Measurements from ENCODE around the gene SLC4A5. TPM values are rescaled to one million over a fixed set of nuclear protein-coding genes. Genes with fewer than 3 reads are reported as not detected.

Gene SLC4A5
- total and polyA plus RNA-seq, 2 experiments from 2014 or later, result 1.5 to 9.0 TPM

GRCh38 chr2:74387346-74387745 is 44.1 kb upstream of the SLC4A5 start:
- peaks cover 4% of the 10 kb centered on the region for H3K36me3 ChIP-seq
- no peaks in the 10 kb centered on the region for H3K27me3 ChIP-seq
- TF ChIP-seq, protein P1, sequence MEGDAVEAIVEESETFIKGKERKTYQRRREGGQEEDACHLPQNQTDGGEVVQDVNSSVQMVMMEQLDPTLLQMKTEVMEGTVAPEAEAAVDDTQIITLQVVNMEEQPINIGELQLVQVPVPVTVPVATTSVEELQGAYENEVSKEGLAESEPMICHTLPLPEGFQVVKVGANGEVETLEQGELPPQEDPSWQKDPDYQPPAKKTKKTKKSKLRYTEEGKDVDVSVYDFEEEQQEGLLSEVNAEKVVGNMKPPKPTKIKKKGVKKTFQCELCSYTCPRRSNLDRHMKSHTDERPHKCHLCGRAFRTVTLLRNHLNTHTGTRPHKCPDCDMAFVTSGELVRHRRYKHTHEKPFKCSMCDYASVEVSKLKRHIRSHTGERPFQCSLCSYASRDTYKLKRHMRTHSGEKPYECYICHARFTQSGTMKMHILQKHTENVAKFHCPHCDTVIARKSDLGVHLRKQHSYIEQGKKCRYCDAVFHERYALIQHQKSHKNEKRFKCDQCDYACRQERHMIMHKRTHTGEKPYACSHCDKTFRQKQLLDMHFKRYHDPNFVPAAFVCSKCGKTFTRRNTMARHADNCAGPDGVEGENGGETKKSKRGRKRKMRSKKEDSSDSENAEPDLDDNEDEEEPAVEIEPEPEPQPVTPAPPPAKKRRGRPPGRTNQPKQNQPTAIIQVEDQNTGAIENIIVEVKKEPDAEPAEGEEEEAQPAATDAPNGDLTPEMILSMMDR (IDR thresholded peaks at IDR 0.05; ENCODE audit: low read depth, low read length), result no peak
- H3K9me3 ChIP-seq (ENCODE audit: low read depth), result no peaks in the 10 kb centered on the region
- H3K4me1 ChIP-seq (ENCODE audit: low read depth), result peaks cover 15% of the 10 kb centered on the region
- no peak for DNase-seq (ENCODE audit: low read depth in 1 of 2, low spot score in 1 of 2)
- no peak overlapping the region for H3K4me3 ChIP-seq
- H3K27ac ChIP-seq, result no peak overlapping the region

- Histone ChIP-seq H3K9me3 (ENCODE audit: low read depth) (no peaks in the 10 kb centered on the region), H3K27ac (peak overlapping the region; percentile 45), H3K4me3 (no peak overlapping the region), H3K36me3 (peaks cover 4% of the 10 kb centered on the region), H3K4me1 (ENCODE audit: low read depth) (peaks cover 29% of the 10 kb centered on the region), H3K27me3 (no peaks in the 10 kb centered on the region)
- DNase-seq (ENCODE audit: low read depth in 1 of 2, low spot score in 1 of 2), result peak in 1 of 2 donors; percentile 37
- TF ChIP-seq, protein P1 (IDR thresholded peaks at IDR 0.05; ENCODE audit: low read depth, low read length), result no peak
Observed at GRCh38 chr2:74385396-74385795, 42.2 kb upstream of the SLC4A5 start.

GRCh38 chr2:74384051-74384450 is 40.8 kb upstream of the SLC4A5 start:
- peak in 1 of 2 donors; percentile 26 for DNase-seq (ENCODE audit: low read depth in 1 of 2, low spot score in 1 of 2)

DNA sequence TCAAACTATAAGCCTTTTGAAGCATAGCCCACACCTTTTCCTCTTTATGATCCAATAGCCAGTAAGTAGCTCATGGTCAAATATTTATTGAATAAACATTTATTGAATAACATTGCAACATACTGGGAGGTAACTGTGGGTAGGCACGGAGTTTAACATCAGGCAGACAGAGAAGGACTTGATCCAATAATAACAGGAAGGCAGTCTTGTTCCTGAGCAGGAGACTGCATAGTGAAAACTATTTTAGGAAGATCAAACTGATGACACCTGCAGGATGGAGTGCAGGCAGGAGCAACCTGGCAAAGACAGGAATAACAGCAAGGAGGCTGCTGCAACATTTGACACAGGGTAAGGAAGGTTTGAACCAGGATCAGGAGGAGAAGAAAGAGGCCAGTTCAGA is 40.0 kb upstream of the SLC4A5 start:
- Histone ChIP-seq H3K36me3 (peaks cover 4% of the 10 kb centered on the region), H3K27me3 (no peaks in the 10 kb centered on the region), H3K27ac (peak overlapping the region; percentile 52), H3K4me3 (no peak overlapping the region), H3K9me3 (ENCODE audit: low read depth) (no peaks in the 10 kb centered on the region), H3K4me1 (ENCODE audit: low read depth) (peaks cover 45% of the 10 kb centered on the region)
- TF ChIP-seq, protein P1 (IDR thresholded peaks at IDR 0.05; ENCODE audit: low read depth, low read length), result no peak
- peak in 1 of 2 donors; percentile 40 for DNase-seq (ENCODE audit: low read depth in 1 of 2, low spot score in 1 of 2)

More at GRCh38 chr2:74384051-74384450, 40.8 kb upstream of the SLC4A5 start:
- Histone ChIP-seq H3K36me3 (peaks cover 4% of the 10 kb centered on the region), H3K4me3 (no peak overlapping the region), H3K9me3 (ENCODE audit: low read depth) (no peaks in the 10 kb centered on the region), H3K27ac (peak overlapping the region; percentile 45), H3K27me3 (no peaks in the 10 kb centered on the region), H3K4me1 (ENCODE audit: low read depth) (peaks cover 37% of the 10 kb centered on the region)
- TF ChIP-seq, protein P1 (IDR thresholded peaks at IDR 0.05; ENCODE audit: low read depth, low read length), result no peak

- H3K4me1 ChIP-seq (ENCODE audit: low read depth), result peaks cover 45% of the 10 kb centered on the region
Observed at GRCh38 chr2:74381751-74382150, 38.5 kb upstream of the SLC4A5 start.

More at GRCh38 chr2:74381751-74382150, 38.5 kb upstream of the SLC4A5 start:
- Histone ChIP-seq H3K36me3 (peaks cover 13% of the 10 kb centered on the region), H3K27ac (peak overlapping the region; percentile 40), H3K9me3 (ENCODE audit: low read depth) (no peaks in the 10 kb centered on the region), H3K4me3 (no peak overlapping the region), H3K27me3 (no peaks in the 10 kb centered on the region)
- TF ChIP-seq, protein P1 (IDR thresholded peaks at IDR 0.05; ENCODE audit: low read depth, low read length), result no peak
- no peak for DNase-seq (ENCODE audit: low read depth in 1 of 2, low spot score in 1 of 2)
